Prostate gland (tissue), 2 donors: ENCODE measurements around the gene CFC1. TPM values are rescaled to one million over a fixed set of nuclear protein-coding genes. Genes with fewer than 3 reads are reported as not detected.

Experiments
- small RNA-seq, 2 donors: library from RNA; depleted of rRNA; stranded (forward); fragments of <200 nt; gene quantifications; one replicate each; pipeline ENCODE3, GENCODE V24; 2016
- total RNA-seq, 2 donors: library from RNA; depleted of rRNA; stranded (reverse); fragments of >200 nt; gene quantifications; one replicate each; pipeline ENCODE4 v1.1.0, GENCODE V29; 2016

CFC1 gene
- total RNA-seq, 2 donors from 2014 or later, result 6.6 to 10.5 TPM

Small RNA genes within 50 kb of the gene (small RNA-seq; reads per million reads assigned to genes)
- gene RF00017, result 0 reads per million in 2 donors
- 0 reads per million in 2 donors for gene RNU6-848P

Other genes starting within 250 kb of the CFC1 start
- gene PTPN18, start 243.5 kb downstream of the CFC1 start, total RNA-seq, result 10 to 100 TPM; 37.1 to 93.6 TPM
- 10 to 100 TPM in 1 of 2 donors, 1 to 10 TPM in 1; 3.9 to 18.8 TPM for gene POTEI, start 90.2 kb downstream of the CFC1 start, total RNA-seq
- 1 to 10 TPM in 1 of 2 donors, not detected in 1; 2.9 TPM for gene CFC1B, start 78.4 kb downstream of the CFC1 start, total RNA-seq
- 10 to 100 TPM in 1 of 2 donors, 1 to 10 TPM in 1; 8.5 to 16.7 TPM for gene POTEJ, start 11.9 kb upstream of the CFC1 start, total RNA-seq
- not detected for gene GPR148, start 129.5 kb upstream of the CFC1 start, total RNA-seq
- 10 to 100 TPM in 1 of 2 donors, under 1 TPM in 1; 0.18 to 10.1 TPM for gene AMER3, start 156.0 kb upstream of the CFC1 start, total RNA-seq
- 10 to 100 TPM in 1 of 2 donors, 1 to 10 TPM in 1; 9.6 to 56.0 TPM for gene ARHGEF4, start 237.3 kb upstream of the CFC1 start, total RNA-seq